Measurements from ENCODE around the gene SGSM2. TPM values are rescaled to one million over a fixed set of nuclear protein-coding genes. Genes with fewer than 3 reads are reported as not detected.

The SGSM2 gene
- total and polyA plus RNA-seq, 2 of the 8 experiments (the other 6 are each of a cell fraction or from before 2014, with no cell fraction given) = 44.5 to 77.7 TPM

GRCh38 chr17:2402544-2402943, 65.2 kb downstream of the SGSM2 start:
- Histone ChIP-seq H3K79me2 (ENCODE audit: control insufficient read depth in 1 of 2, insufficient read depth in 2 of 2, low read length in 2 of 2) (peaks cover 0 to 16% of the 10 kb centered on the region in 2 experiments; a peak in 2 of 4 replicates), H4K5ac (ENCODE audit: insufficient read length, low read depth, low read length) (no peak overlapping the region), H3K4me3 (ENCODE audit: extremely low read depth in 1 of 4, insufficient read depth in 2 of 4, low read depth in 3 of 4, low read length in 4 of 4) (peak overlapping the region; percentile 68 to 96 (median 78); a peak in 7 of 8 replicates), H3K36me3 (ENCODE audit: control insufficient read depth in 2 of 4, insufficient read depth in 4 of 4, low read length in 3 of 4) (no peaks in the 10 kb centered on the region), H2AFZ (ENCODE audit: low read length) (no peak overlapping the region), H3K23me2 (ENCODE audit: low read depth, low read length) (peaks cover 18% of the 10 kb centered on the region), H3K56ac (replicated peaks; ENCODE audit: insufficient read length, low read depth, low read length) (no peak overlapping the region), H3K79me1 (ENCODE audit: low read depth, low read length) (peaks cover 8% of the 10 kb centered on the region), H4K91ac (replicated peaks; ENCODE audit: insufficient read length, low read length) (no peak overlapping the region), H4K20me1 (replicated peaks in 1 of 2; ENCODE audit: control insufficient read depth in 1 of 2, insufficient read depth in 2 of 2, low read length in 2 of 2) (peaks cover 0 to 5% of the 10 kb centered on the region in 2 experiments), H3K4ac (replicated peaks; ENCODE audit: insufficient read length, low read depth, low read length) (no peak overlapping the region), H2BK15ac (ENCODE audit: low read length) (no peak overlapping the region), H3K14ac (ENCODE audit: insufficient read length) (no peak overlapping the region), H2BK20ac (ENCODE audit: low read length) (no peak overlapping the region), H3K9me3 (ENCODE audit: insufficient read depth in 2 of 2, low read depth in 1 of 2, low read length in 1 of 2) (no peaks in the 10 kb centered on the region), H3K4me1 (replicated peaks in 1 of 4; ENCODE audit: control insufficient read depth in 3 of 4, insufficient read depth in 4 of 4, low read length in 3 of 4) (peaks cover under 1 to 15% (median 10%) of the 10 kb centered on the region in 4 experiments), H3K4me2 (ENCODE audit: insufficient read depth in 1 of 2, low read depth in 2 of 2, low read length in 2 of 2) (peak overlapping the region; percentile 92 to 94), H2AK5ac (ENCODE audit: low read depth, low read length) (no peak overlapping the region), H4K8ac (ENCODE audit: extremely low read depth, insufficient read depth, low read length) (peak overlapping the region; percentile 9; the same call in 1 of the 2 replicates), H3K23ac (ENCODE audit: insufficient read length) (no peak overlapping the region), H3K9ac (replicated peaks in 1 of 4; ENCODE audit: extremely low read depth in 1 of 4, low read depth in 3 of 4, low read length in 3 of 4) (peak overlapping the region in 3 of 4 experiments; percentile 42 to 68 (median 48); a peak in 4 of 7 replicates), H2BK12ac (ENCODE audit: low read depth, low read length) (peak overlapping the region; percentile 60; the same call in 1 of the 2 replicates), H3K27ac (ENCODE audit: low read depth, low read length) (no peak overlapping the region), H3K18ac (ENCODE audit: extremely low read depth, low read length) (no peak overlapping the region; the same call in 1 of the 2 replicates), H2BK120ac (replicated peaks; ENCODE audit: low read depth, low read length) (no peak overlapping the region), H2BK5ac (ENCODE audit: low read depth, low read length) (no peak overlapping the region), H3K27me3 (replicated peaks in 1 of 4; ENCODE audit: control insufficient read depth in 3 of 4, extremely low read depth in 1 of 4, insufficient read depth in 3 of 4, low read length in 3 of 4) (peaks cover 0 to 2% (median 0%) of the 10 kb centered on the region in 4 experiments; a peak in 2 of 7 replicates)
- DNase-seq (ENCODE audit: low read depth in 1 of 2, low spot score in 2 of 2) (no peak), FAIRE-seq (no peak)
- CTCF ChIA-PET (ENCODE audit: partially characterized antibody) = interaction anchor here (1.2 to 8.8 kb wide), 8 partner anchors 9 to 302 kb away, joined by 3 to 80 read pairs (median 7); no protein-coding TSS in a partner anchor
- POLR2A ChIA-PET (ENCODE audit: partially characterized antibody) = interaction anchor here (1.9 to 8.8 kb wide), 2 partner anchors 13 to 16 kb away, joined by 7 to 193 read pairs; no protein-coding TSS in a partner anchor
- WGBS, 2 experiments (ENCODE audit: extremely low coverage in 1 of 2, insufficient coverage in 1 of 2, insufficient read length in 1 of 2, insufficient replicate concordance in 2 of 2, low coverage in 1 of 2, low lambda C conversion rate in 2 of 2, missing lambda C conversion rate in 1 of 2) = 33% methylated on average over 15 of the region's 15 CpGs; no CpG with 5 or more reads in 1 of the 2 experiments
- TF ChIP-seq FOSL1 (IDR thresholded peaks at IDR 0.05; ENCODE audit: insufficient read depth, low read depth, low read length) (no peak), SUZ12 (IDR thresholded peaks at IDR 0.05; ENCODE audit: low read length) (no peak)

Measured in H1 (cell line).